ENCODE data around the gene CBFA2T2.

DNA sequence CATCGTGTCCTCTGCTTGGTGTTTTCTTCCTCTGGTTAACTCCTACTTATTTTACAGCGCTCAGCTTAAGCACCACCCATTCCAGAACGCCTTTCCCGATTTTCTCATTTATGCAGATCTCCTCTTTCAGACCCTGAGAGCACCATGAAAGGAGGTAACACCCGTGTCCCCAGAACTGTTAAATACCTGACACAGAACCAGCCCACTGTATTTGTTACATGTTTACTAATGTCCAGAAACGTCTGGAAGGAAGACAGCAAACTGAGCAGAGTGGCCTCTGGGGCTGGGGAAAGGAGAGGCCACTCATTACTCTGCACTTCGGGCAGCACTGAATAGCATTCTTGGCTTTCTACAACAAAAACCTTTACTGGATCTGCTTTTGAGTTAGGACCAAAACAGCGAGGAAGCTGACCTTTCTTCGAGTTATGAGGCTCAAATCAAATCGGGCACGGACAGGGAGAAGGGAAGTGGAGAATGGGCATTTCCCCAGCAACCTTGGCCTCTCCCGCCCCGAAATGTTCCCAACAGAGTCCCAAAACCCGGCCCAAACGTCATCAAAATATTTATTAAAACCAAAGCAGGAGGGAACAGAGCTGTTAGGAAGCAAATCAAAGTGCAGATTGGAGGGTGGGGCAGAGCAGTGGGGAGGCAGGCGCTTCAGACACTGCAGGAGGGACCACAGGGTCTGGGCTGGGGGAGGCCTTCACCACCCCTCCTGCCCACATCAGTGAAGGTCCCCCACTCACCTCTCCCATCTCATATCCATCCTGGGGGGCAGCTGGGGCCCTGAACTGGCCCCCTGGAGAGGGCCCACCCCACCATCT lies 185.5 kb downstream of the CBFA2T2 start:
- TF ChIP-seq EP300 (IDR thresholded peaks at IDR 0.05), result peak in 1 of 2 donors; percentile 72
- TF ChIP-seq, protein P1, sequence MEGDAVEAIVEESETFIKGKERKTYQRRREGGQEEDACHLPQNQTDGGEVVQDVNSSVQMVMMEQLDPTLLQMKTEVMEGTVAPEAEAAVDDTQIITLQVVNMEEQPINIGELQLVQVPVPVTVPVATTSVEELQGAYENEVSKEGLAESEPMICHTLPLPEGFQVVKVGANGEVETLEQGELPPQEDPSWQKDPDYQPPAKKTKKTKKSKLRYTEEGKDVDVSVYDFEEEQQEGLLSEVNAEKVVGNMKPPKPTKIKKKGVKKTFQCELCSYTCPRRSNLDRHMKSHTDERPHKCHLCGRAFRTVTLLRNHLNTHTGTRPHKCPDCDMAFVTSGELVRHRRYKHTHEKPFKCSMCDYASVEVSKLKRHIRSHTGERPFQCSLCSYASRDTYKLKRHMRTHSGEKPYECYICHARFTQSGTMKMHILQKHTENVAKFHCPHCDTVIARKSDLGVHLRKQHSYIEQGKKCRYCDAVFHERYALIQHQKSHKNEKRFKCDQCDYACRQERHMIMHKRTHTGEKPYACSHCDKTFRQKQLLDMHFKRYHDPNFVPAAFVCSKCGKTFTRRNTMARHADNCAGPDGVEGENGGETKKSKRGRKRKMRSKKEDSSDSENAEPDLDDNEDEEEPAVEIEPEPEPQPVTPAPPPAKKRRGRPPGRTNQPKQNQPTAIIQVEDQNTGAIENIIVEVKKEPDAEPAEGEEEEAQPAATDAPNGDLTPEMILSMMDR (IDR thresholded peaks at IDR 0.05), result no peak
- peak in 1 of 2 donors; percentile 52 for TF ChIP-seq POLR2A (IDR thresholded peaks at IDR 0.05)

Measured in tibial nerve (tissue), 4 donors.